ENCODE results near the gene ZFHX3.

ZFHX3 gene

DNA sequence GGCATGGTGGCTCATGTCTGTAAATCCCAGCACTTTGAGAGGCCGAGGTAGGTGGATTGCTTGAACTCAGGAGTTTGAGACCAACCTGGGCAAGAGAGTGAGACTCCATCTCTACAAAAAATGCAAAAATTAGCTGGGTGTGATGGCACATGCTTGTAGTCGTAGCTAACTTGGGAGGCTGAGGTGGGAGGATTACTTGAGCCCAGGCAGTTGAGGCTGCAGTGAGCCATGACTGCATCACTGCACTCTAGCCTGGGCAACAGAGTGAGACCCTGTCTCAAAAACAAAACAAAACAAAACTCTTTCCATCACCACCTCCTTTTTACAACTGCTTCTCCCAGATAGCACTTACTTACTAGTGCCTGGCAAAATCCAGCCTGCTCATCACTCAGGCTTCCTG lies 214.0 kb downstream of the ZFHX3 start:
- TF ChIP-seq, protein P1, sequence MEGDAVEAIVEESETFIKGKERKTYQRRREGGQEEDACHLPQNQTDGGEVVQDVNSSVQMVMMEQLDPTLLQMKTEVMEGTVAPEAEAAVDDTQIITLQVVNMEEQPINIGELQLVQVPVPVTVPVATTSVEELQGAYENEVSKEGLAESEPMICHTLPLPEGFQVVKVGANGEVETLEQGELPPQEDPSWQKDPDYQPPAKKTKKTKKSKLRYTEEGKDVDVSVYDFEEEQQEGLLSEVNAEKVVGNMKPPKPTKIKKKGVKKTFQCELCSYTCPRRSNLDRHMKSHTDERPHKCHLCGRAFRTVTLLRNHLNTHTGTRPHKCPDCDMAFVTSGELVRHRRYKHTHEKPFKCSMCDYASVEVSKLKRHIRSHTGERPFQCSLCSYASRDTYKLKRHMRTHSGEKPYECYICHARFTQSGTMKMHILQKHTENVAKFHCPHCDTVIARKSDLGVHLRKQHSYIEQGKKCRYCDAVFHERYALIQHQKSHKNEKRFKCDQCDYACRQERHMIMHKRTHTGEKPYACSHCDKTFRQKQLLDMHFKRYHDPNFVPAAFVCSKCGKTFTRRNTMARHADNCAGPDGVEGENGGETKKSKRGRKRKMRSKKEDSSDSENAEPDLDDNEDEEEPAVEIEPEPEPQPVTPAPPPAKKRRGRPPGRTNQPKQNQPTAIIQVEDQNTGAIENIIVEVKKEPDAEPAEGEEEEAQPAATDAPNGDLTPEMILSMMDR (IDR thresholded peaks at IDR 0.05; ENCODE audit: low read depth, low read length), result no peak
- DNase-seq (ENCODE audit: extremely low read depth, low read depth), result no peak

DNA sequence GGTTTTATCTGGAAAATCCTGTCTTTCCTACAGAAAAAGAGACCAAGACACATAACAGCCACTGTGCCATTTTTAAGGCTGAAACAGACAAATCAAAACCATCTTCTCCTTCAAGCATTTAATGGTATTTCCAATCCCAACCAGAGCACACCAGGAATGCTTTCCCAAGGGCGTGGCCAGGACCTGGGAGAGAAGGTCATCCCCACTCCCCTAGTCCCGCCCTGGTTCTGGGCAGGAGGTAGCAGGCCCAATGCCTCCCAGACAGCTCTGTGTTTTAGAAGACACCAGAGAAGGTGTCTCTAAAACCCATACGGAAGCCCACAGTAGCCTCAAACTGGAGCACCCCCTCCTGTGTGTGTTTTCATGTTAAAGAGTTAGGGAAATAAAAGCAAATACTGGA lies 214.4 kb downstream of the ZFHX3 start:
- TF ChIP-seq, protein P1 (IDR thresholded peaks at IDR 0.05; ENCODE audit: low read depth, low read length), result no peak
- no peak for DNase-seq (ENCODE audit: extremely low read depth, low read depth)

DNA sequence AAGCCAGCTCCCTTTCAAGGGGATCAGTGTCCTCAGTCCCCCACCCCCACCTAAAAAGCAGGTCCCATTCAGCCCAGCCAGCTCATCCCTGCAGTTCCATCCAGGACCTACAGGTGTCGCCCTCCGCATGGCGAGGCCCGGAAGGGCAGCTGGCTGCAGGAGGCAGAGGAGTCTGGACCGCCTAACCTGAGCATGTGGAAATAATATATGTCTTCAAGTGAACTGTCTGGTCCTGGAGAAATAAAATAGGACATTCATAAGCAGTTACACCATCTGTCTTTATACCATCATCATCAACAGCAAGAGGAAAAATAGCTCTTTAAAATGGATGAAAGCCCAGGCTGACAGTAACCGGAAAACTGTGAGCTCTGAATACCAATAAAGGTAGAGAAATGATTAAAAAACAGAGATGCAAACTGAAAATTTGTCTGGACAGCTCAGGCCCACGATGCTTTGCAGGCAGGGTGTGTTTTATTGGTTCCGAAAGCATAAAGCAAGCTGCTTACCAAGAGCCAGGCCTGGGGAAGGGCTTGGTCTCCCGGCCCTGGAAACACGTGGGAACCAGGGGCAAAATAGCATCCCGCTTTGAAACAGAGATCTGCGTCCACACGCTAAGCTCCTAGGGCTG lies 215.2 kb downstream of the ZFHX3 start:
- DNase-seq (ENCODE audit: extremely low read depth, low read depth), result peak; percentile 50
- TF ChIP-seq, protein P1 (IDR thresholded peaks at IDR 0.05; ENCODE audit: low read depth, low read length), result peak; percentile 100

DNA sequence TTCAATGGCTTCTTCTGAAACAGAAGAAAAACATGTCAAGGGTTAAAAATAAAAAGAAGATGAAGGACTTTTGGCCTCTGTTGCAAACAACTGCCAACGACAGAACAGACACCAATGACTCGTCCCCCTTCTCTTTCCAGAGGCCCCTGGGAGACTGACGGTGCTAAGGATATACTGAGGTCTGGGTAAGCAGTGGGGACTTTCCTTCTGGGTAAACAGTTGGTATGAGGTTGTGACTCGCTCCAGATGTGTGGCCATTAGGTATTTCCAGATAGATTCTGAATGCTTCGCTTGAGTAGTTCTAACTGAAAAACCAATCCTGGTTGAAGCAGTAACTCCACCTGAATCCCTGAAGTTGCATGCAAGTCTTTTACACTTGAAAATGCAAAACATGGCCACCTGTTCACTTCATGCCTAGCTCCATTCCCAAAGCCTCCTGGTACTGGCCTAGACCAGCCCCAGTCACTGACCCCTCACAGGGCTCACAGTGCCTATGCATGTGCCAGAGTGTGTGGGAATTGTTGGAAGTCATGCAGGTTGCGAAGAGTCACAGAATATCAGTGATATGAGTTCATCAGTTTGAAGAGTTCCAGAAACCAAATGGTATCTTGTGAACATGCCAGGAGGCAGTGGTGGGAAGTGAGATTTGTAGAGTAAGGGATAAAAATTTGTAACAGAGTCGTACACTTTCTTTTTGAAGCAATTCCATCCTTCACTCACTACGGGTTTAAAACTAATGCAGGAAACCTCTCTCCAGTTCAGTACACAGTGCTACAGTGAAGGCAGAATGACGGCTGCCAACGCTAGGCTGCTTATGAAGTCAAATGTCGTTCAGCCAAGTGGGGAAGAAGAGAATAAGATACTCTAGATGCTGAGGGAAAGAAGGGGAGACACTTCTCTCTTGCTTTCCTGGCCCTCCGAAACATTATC lies 217.8 kb downstream of the ZFHX3 start:
- TF ChIP-seq, protein P1 (IDR thresholded peaks at IDR 0.05; ENCODE audit: low read depth, low read length), result no peak
- DNase-seq (ENCODE audit: extremely low read depth, low read depth), result no peak

DNA sequence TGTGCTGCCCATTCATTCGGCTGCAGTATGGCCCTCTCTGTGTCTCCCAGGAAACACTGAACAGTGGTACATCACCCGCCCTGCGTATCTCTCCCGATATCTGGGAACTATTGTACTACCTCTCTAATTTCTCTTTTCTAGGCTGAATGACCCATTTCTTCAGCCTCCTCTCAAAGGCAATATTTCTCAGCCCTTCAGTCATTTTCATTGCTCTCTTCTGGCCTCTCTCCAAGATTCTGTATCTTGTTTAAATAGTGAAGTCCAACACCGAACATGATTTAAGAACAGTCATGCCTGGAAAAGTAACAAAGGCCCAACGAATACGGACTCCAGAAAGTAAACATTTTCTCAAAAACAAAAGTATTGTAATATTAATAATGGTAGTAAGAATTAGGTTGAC lies 220.1 kb downstream of the ZFHX3 start:
- TF ChIP-seq, protein P1 (IDR thresholded peaks at IDR 0.05; ENCODE audit: low read depth, low read length), result no peak
- DNase-seq (ENCODE audit: extremely low read depth, low read depth), result no peak

DNA sequence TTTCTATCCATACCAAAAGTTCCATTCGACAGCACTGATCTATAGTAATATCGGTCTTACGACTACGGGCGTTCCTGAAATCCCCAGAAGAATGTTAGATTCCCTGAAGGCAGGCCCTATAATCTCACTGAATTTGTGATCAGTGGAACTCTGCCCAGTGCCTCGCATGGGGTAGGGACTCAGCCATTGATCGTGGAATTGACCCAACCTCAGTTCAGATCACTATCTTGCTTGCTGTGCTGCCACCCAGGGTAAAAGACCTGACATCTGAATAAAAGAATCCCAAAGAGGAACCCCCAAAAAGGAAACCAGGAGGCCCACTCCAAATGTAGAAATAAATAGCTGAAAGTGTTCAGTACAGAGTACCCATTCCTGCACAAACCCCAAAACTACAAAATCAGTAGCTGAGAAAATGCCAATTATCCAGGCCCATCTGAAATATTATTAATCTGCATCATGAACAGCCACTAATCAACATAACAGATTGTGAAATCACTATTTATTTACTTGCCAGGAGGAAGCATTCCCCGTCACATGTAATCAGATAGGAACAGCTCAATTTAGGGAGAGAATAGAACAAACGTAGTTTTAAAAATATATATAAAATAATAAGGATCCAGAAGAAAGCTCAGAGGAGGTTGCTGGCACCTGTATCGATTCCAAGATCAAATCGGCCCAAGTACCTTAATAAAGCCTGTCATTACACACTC lies 221.9 kb downstream of the ZFHX3 start:
- TF ChIP-seq, protein P1 (IDR thresholded peaks at IDR 0.05; ENCODE audit: low read depth, low read length), result no peak
- no peak for DNase-seq (ENCODE audit: extremely low read depth, low read depth)

Measured in AG09319 (cell line).